A673 (cell line): ENCODE measurements around the gene NDUFA13.

ENCODE experiments used
- CTCF ChIP-seq: fragments of 300-800, 200-600 bp; sonication (generic); conservative IDR thresholded peaks from 2 replicates; pipeline ENCODE4 v1.5.1; 2017; ENCODE audit warnings: low read depth, mild to moderate bottlenecking, antibody characterized with exemption, low read length, moderate library complexity, mixed read lengths
- EZH2 ChIP-seq: fragments of 200-600 bp; sonication (generic); IDR thresholded peaks from 2 replicates; pipeline ENCODE4 v1.6.1; 2017; ENCODE audit warnings: borderline replicate concordance, low read depth, mild to moderate bottlenecking, mixed read lengths, antibody characterized with exemption, low read length; ENCODE audit not compliant: poor library complexity, severe bottlenecking

- TF ChIP-seq CTCF: no peak
- TF ChIP-seq EZH2: no peak
Observed at GRCh38 chr19:19515642-19516519, at the start of gene NDUFA13.
